OCI-LY1 (cell line): ENCODE data around the gene TPST1.

Experiments
- CTCF ChIP-seq: fragments of 200-600 bp; sonication (generic), shearing (Covaris generic); IDR thresholded peaks from 2 replicates; pipeline ENCODE4 v1.5.1; 2017; ENCODE audit warnings: mild to moderate bottlenecking, antibody characterized with exemption, low read length, moderate library complexity, mixed read lengths
- EZH2 ChIP-seq: fragments of 200-600 bp; sonication (generic), shearing (Covaris generic); IDR thresholded peaks from 2 replicates; pipeline ENCODE4 v1.8.0; 2017; ENCODE audit warnings: borderline replicate concordance, mixed run types, mild to moderate bottlenecking, antibody characterized with exemption, low read length, moderate library complexity, mixed read lengths

- TF ChIP-seq CTCF (no peak), EZH2 (no peak)
Observed at GRCh38 chr7:66167773-66168387, 37.3 kb upstream of the TPST1 start.
